DND-41 (cell line): ENCODE measurements around the gene ZNF416.

Experiments
- ATAC-seq: fragments of 200-7000 bp; cut with Tn5 transposase; 3 replicates; pipeline ENCODE4 v1.9.1; 2021; ENCODE audit warnings: low read depth; ENCODE audit not compliant: insufficient read depth
- DNase-seq: peaks from one replicate; pipeline ENCODE4 v3.0.0-alpha.2; 2020
- H2AFZ ChIP-seq: 2 replicates; pipeline ENCODE4 v1.6.0; 2012; ENCODE audit warnings: low read depth, low read length
- H3K27ac ChIP-seq: 2 replicates; pipeline ENCODE4 v1.5.1; 2012; ENCODE audit warnings: low read length, inconsistent platforms
- H3K27me3 ChIP-seq: fragments of 200-600 bp; sonication (generic); 2 replicates; pipeline ENCODE4 v1.6.0; 2012; ENCODE audit warnings: low read length, mild to moderate bottlenecking, inconsistent platforms; ENCODE audit not compliant: insufficient read depth, poor library complexity
- H3K36me3 ChIP-seq: 2 replicates; pipeline ENCODE4 v1.5.1; 2012; ENCODE audit warnings: low read length, inconsistent platforms; ENCODE audit not compliant: insufficient read depth
- H3K4me1 ChIP-seq: 2 replicates; pipeline ENCODE4 v1.5.1; 2012; ENCODE audit warnings: mild to moderate bottlenecking, low read length; ENCODE audit not compliant: insufficient read depth
- H3K4me2 ChIP-seq: 2 replicates; pipeline ENCODE4 v1.6.0; 2012; ENCODE audit warnings: mild to moderate bottlenecking, moderate library complexity, low read length, inconsistent platforms; ENCODE audit not compliant: insufficient read depth
- H3K4me3 ChIP-seq, 2 experiments: fragments of 200-600 bp in 1 of 2; shearing (Covaris generic) in 1 of 2; 2 replicates each; pipeline ENCODE4 v1.5.1; 2012 to 2016; ENCODE audit warnings: inconsistent platforms in 2 of 2, low read length in 2 of 2, mild to moderate bottlenecking in 2 of 2, low read depth in 1 of 2, moderate library complexity in 1 of 2
- H3K79me2 ChIP-seq: 2 replicates; pipeline ENCODE4 v1.6.0; 2012; ENCODE audit warnings: low read length, inconsistent platforms; ENCODE audit not compliant: insufficient read depth
- H3K9ac ChIP-seq: 2 replicates; pipeline ENCODE4 v1.6.0; 2012; ENCODE audit warnings: low read depth, mild to moderate bottlenecking, inconsistent platforms, low read length, moderate library complexity
- H3K9me3 ChIP-seq: 2 replicates; pipeline ENCODE4 v1.5.1; 2012; ENCODE audit warnings: low read length, moderate library complexity, mild to moderate bottlenecking, inconsistent platforms; ENCODE audit not compliant: insufficient read depth, severe bottlenecking
- H4K20me1 ChIP-seq: 2 replicates; pipeline ENCODE4 v1.6.0; 2012; ENCODE audit warnings: low read length; ENCODE audit not compliant: insufficient read depth
- EZH2 ChIP-seq: IDR thresholded peaks from 3 replicates; pipeline ENCODE4 v1.6.1; 2012; ENCODE audit warnings: borderline replicate concordance, low read depth, mild to moderate bottlenecking, moderate library complexity, low read length, inconsistent platforms; ENCODE audit not compliant: severe bottlenecking
- TF ChIP-seq, protein P1 (sequence below): IDR thresholded peaks from 2 replicates; pipeline ENCODE4 v1.5.1; 2012; ENCODE audit warnings: borderline replicate concordance, low read length, moderate library complexity, mild to moderate bottlenecking; ENCODE audit not compliant: poor library complexity, severe bottlenecking; ENCODE audit errors: extremely low read depth

Gene ZNF416

DNA sequence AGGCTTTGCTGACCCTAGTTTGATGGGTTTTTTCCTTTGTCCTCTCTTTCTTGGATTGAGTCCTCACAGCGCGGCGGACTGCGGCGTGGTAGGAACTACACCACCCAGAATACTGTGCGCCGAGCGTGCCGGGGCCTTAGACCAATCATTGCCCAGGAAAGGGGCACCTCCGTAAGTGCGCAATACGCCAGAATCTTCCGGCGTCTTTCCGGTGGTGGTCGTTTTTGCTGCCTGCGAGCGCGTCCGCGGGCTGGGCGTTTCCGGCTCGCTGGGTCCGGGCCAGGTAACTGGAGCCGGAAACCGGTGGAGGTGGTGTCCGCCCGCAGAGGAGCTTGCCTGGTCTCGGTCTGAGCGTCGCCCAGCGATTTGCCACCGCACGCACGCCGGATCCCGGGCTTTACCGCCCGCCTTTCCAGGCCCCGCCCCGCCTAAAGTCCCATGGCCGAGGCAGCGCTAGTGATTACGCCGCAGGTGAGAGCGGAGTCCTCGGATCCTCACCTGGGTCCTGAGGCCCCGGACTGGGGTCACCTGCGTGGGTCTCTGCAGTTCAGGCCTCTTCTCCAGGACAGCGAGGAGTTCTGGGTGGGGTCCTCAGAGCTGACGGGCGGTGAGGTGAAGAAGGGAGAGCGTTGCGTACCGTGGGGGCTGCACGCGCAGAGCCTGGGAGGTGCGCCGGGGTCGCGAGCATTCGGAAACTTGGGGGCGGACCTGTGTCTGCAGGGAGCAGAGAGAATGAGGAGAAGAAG, 51.4 kb downstream of the ZNF416 start, which contains the start of gene ZNF549:
TSS of gene ZNF549 (plus strand) at position 221 of the 746 bp plus-strand sequence. CDS start at position 439, 218 bp downstream.
- Histone ChIP-seq H3K79me2 (peaks cover 45% of the 10 kb centered on the region), H4K20me1 (no peaks in the 10 kb centered on the region), H2AFZ (peak within 1 kb of the TSS; percentile 97), H3K9me3 (peaks cover 18% of the 10 kb centered on the region), H3K4me3 (peak within 1 kb of the TSS; percentile 79 to 90), H3K36me3 (peaks cover 26% of the 10 kb centered on the region), H3K4me1 (peaks cover 23% of the 10 kb centered on the region), H3K27me3 (no peaks in the 10 kb centered on the region), H3K4me2 (peak within 1 kb of the TSS; percentile 97), H3K9ac (peak within 1 kb of the TSS; percentile 77), H3K27ac (peak within 1 kb of the TSS; percentile 69)
- DNase-seq (peak; percentile 92), ATAC-seq (peak; percentile 100)
- TF ChIP-seq, protein P1, sequence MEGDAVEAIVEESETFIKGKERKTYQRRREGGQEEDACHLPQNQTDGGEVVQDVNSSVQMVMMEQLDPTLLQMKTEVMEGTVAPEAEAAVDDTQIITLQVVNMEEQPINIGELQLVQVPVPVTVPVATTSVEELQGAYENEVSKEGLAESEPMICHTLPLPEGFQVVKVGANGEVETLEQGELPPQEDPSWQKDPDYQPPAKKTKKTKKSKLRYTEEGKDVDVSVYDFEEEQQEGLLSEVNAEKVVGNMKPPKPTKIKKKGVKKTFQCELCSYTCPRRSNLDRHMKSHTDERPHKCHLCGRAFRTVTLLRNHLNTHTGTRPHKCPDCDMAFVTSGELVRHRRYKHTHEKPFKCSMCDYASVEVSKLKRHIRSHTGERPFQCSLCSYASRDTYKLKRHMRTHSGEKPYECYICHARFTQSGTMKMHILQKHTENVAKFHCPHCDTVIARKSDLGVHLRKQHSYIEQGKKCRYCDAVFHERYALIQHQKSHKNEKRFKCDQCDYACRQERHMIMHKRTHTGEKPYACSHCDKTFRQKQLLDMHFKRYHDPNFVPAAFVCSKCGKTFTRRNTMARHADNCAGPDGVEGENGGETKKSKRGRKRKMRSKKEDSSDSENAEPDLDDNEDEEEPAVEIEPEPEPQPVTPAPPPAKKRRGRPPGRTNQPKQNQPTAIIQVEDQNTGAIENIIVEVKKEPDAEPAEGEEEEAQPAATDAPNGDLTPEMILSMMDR: no peak
- no peak for TF ChIP-seq EZH2
